Measurements from ENCODE around the gene RHBDL1.

Gene RHBDL1

GRCh38 chr16:672851-673250 is 2.6 kb upstream of the RHBDL1 start:
- DNase-seq (ENCODE audit: low read depth, low spot score) = no peak

GRCh38 chr16:673399-673991 is 2.0 kb upstream of the RHBDL1 start:
- no peak for DNase-seq (ENCODE audit: low read depth, low spot score)

GRCh38 chr16:674214-674881 is 1.1 kb upstream of the RHBDL1 start:
- DNase-seq (ENCODE audit: low read depth, low spot score) = no peak

GRCh38 chr16:675884-676564 is 553 bp downstream of the RHBDL1 start:
- DNase-seq (ENCODE audit: low read depth, low spot score) = no peak

- DNase-seq (ENCODE audit: low read depth, low spot score) = no peak
Observed at GRCh38 chr16:676565-676902, 1.1 kb downstream of the RHBDL1 start.

- DNase-seq (ENCODE audit: low read depth, low spot score) = no peak
Observed at GRCh38 chr16:676913-677312, 1.4 kb downstream of the RHBDL1 start.

GRCh38 chr16:677316-678190 is 2.1 kb downstream of the RHBDL1 start:
- no peak for DNase-seq (ENCODE audit: low read depth, low spot score)

GRCh38 chr16:678209-678857 is 2.9 kb downstream of the RHBDL1 start:
- no peak for DNase-seq (ENCODE audit: low read depth, low spot score)

- DNase-seq (ENCODE audit: low read depth, low spot score) = peak; percentile 74
Observed at GRCh38 chr16:678858-679813, 3.7 kb downstream of the RHBDL1 start.

GRCh38 chr16:679814-680624 is 4.5 kb downstream of the RHBDL1 start, which contains the start of gene STUB1:
TSS of gene STUB1 (plus strand) at chr16:680410. CDS start at chr16:680526, 116 bp downstream.
- DNase-seq (ENCODE audit: low read depth, low spot score) = peak; percentile 92

GRCh38 chr16:680625-680945 is 5.1 kb downstream of the RHBDL1 start:
- no peak for DNase-seq (ENCODE audit: low read depth, low spot score)

GRCh38 chr16:680967-681745 is 5.7 kb downstream of the RHBDL1 start:
- DNase-seq (ENCODE audit: low read depth, low spot score) = peak; percentile 62

- no peak for DNase-seq (ENCODE audit: low read depth, low spot score)
Observed at GRCh38 chr16:681746-682427, 6.4 kb downstream of the RHBDL1 start.

GRCh38 chr16:682493-683395 is 7.3 kb downstream of the RHBDL1 start:
- DNase-seq (ENCODE audit: low read depth, low spot score) = no peak

GRCh38 chr16:683396-684070 is 8.1 kb downstream of the RHBDL1 start:
- DNase-seq (ENCODE audit: low read depth, low spot score) = no peak

GRCh38 chr16:684071-684794 is 8.8 kb downstream of the RHBDL1 start, which contains the start of gene JMJD8:
TSS of gene JMJD8 (minus strand) at chr16:684334. CDS start at chr16:684319, 15 bp downstream.
- DNase-seq (ENCODE audit: low read depth, low spot score) = peak; percentile 99

All from astrocyte of the hippocampus (primary cell).